Esophagus (tissue), 2 donors: ENCODE data around the gene WNT4. TPM values are rescaled to one million over a fixed set of nuclear protein-coding genes. Genes with fewer than 3 reads are reported as not detected.

Source experiments
- H3K27ac ChIP-seq, 2 donors: one replicate each; pipeline ENCODE4 v1.5.1; 2013; ENCODE audit warnings: low read depth in 2 of 2, mild to moderate bottlenecking in 2 of 2, inconsistent platforms in 1 of 2, low read length in 1 of 2, moderate library complexity in 1 of 2
- H3K27me3 ChIP-seq, 2 donors: one replicate each; pipeline ENCODE4 v1.6.1; 2013; ENCODE audit warnings: low read length in 2 of 2, control low read depth in 1 of 2, mild to moderate bottlenecking in 1 of 2; ENCODE audit not compliant: insufficient read depth in 2 of 2, control insufficient read depth in 1 of 2
- H3K36me3 ChIP-seq, 2 donors: one replicate each; pipeline ENCODE4 v1.6.1; 2013; ENCODE audit warnings: low read length in 1 of 2; ENCODE audit not compliant: control insufficient read depth in 2 of 2, insufficient read depth in 2 of 2
- H3K4me1 ChIP-seq, 2 donors: one replicate each; pipeline ENCODE4 v1.6.1; 2013; ENCODE audit warnings: low read length in 1 of 2; ENCODE audit not compliant: control insufficient read depth in 2 of 2, insufficient read depth in 2 of 2
- H3K4me3 ChIP-seq, 2 donors: one replicate each; pipeline ENCODE4 v1.5.1; 2013; ENCODE audit warnings: low read length in 2 of 2, mild to moderate bottlenecking in 2 of 2, low read depth in 1 of 2, moderate library complexity in 1 of 2
- H3K9me3 ChIP-seq, 2 donors: one replicate each; pipeline ENCODE4 v1.6.1; 2013; ENCODE audit warnings: mild to moderate bottlenecking in 2 of 2, low read depth in 1 of 2, low read length in 1 of 2, moderate library complexity in 1 of 2; ENCODE audit not compliant: control insufficient read depth in 2 of 2, insufficient read depth in 1 of 2
- WGBS, 2 donors: extraction: QIAGEN DNeasy Blood & Tissue Kit; methylation state at CpG; one replicate each; pipeline ENCODE4 v1.1.7; 2013; 5-methylcytosine and 5-hydroxymethylcytosine counted together
- polyA plus RNA-seq, 2 donors: library from polyadenylated mRNA; stranded (reverse); fragments of 200-250 nt; gene quantifications; one replicate each; pipeline ENCODE4 v1.2.3, GENCODE V29; 2013
- donor health status: healthy with polysubstance abuse.
- donor health status: Bipolar disorder and iron deficiency.

WNT4 gene
- polyA plus RNA-seq, 2 donors: 9.4 to 15.6 TPM

DNA sequence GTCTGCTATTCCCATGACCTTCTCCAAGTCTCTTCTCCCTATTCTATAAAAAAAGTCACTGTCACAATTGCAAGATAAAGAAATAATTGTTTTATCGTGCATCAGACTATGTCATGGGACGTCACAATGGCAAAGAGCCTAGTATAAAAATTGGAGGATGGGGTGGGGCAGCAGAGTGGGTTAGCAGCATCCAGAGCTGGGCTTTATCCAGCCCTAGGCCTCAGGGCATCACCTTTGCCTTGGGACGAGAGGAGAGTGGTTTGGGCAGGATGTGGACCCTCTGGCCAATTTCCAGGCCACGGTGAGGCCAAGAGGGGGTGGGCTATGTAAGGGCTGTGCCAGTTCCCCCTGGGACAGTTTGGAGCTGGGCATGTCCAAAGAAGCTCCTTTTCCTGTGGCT lies 25.7 kb downstream of the WNT4 start:
- Histone ChIP-seq H3K4me3 (no peak overlapping the region), H3K36me3 (peaks cover 0 to 38% of the 10 kb centered on the region in 2 donors), H3K27ac (no peak overlapping the region), H3K27me3 (no peaks in the 10 kb centered on the region), H3K9me3 (no peaks in the 10 kb centered on the region), H3K4me1 (peaks cover 6 to 28% of the 10 kb centered on the region in 2 donors)
- 29 to 50% methylated on average over 4 of the region's 4 CpGs for WGBS, 2 donors

DNA sequence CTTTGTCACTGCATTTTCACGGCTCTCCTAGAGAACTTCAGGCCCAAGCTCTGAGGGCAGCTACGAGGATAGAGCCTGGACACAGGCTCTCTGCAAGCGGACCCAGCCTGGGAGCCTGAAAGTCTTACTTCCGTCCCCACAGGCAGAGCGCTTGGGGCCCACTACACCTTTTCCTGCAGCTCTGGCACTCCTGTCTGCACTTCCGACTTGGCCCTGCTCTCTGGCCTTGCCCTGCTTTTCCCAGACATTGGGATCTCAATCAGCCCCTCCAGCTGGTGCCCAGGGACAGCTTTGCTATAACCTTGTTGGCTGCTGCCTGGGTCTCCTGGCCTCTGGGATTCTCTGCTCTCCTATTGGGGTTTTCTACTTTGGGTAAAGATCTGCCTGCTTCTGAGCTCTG lies 27.6 kb downstream of the WNT4 start:
- Histone ChIP-seq H3K27me3 (no peaks in the 10 kb centered on the region), H3K27ac (no peak overlapping the region), H3K36me3 (peaks cover 0 to 32% of the 10 kb centered on the region in 2 donors), H3K4me1 (peaks cover 6 to 28% of the 10 kb centered on the region in 2 donors), H3K9me3 (no peaks in the 10 kb centered on the region), H3K4me3 (no peak overlapping the region)
- WGBS, 2 donors: 83 to 84% methylated on average over 6 of the region's 6 CpGs

DNA sequence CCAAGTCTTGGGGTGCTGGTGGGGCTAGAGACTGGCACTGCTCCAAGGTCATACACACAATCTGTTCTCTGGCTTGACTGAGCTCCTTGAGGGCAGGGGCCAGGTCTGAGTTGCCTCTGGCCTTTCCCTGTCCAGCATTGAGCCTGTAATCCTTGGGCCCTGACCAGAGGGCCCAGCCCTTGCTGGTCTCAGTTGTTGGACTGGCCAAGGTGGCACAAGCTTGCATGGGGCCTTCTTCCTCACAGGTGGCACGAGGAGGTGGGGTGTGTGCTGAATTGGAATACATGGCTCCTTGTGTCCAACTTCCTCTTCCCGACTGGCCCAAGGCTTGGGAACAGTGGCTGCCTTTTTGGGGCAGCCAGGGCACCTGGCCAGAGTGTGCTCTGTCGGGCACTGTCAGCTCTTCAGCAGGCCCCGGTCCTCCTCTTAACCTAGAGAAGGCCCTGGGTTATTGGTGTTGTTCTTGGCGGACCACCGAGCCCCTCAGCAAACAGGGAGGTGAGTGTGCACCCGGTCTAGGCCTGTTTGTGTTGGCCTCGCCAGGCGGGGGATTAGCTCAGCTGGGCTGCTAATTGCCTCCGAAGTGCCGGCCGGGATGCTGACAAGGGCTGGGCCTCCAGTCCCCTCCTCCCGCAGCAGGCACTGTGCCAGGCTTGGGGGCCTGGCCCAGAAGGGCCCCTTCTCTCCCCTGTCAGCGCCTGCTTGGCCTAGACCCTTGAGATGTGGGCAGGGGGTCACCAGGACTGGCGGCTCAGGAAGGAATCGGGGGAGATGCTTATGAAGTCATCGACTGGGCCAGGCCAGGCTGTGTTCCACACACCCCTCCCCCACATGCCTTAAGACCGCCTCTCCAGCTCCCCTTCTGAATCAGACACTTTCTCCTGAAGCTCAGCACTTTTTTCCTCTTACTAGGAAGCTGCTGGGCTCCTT lies 28.5 kb downstream of the WNT4 start:
- H3K9me3 ChIP-seq: no peaks in the 10 kb centered on the region
- WGBS, 2 donors: 43 to 47% methylated on average over 14 to 18 of the region's 18 CpGs
- peaks cover 6 to 28% of the 10 kb centered on the region in 2 donors for H3K4me1 ChIP-seq
- H3K27me3 ChIP-seq: no peaks in the 10 kb centered on the region
- peak overlapping the region in 1 of 2 donors; percentile 0 for H3K27ac ChIP-seq
- H3K4me3 ChIP-seq: no peak overlapping the region
- peaks cover 0 to 30% of the 10 kb centered on the region in 2 donors for H3K36me3 ChIP-seq

DNA sequence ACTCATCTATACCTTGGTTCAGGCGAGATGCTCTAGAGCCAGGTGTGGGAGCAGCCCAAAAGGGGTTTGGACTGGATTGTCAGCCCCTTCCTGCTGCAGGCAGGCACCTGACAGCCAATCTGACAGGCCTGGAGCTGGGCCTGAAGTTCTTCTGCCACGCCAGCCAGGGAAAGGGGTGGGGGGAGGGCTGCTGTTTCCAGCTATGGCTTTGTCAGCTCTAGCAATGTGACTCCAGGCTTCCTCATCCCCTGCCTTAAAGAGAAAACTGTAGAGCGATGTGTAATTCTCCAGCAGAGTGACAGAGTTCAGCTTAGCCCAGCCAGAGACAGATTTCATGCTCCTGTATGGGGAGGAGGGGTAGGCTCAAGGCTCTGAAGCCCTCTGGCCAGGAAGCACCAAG lies 30.3 kb downstream of the WNT4 start:
- Histone ChIP-seq H3K4me3 (no peak overlapping the region), H3K4me1 (peaks cover 6 to 17% of the 10 kb centered on the region in 2 donors), H3K27ac (no peak overlapping the region), H3K9me3 (no peaks in the 10 kb centered on the region), H3K36me3 (peaks cover 0 to 31% of the 10 kb centered on the region in 2 donors), H3K27me3 (no peaks in the 10 kb centered on the region)
- 76 to 79% methylated on average over 3 of the region's 3 CpGs for WGBS, 2 donors

DNA sequence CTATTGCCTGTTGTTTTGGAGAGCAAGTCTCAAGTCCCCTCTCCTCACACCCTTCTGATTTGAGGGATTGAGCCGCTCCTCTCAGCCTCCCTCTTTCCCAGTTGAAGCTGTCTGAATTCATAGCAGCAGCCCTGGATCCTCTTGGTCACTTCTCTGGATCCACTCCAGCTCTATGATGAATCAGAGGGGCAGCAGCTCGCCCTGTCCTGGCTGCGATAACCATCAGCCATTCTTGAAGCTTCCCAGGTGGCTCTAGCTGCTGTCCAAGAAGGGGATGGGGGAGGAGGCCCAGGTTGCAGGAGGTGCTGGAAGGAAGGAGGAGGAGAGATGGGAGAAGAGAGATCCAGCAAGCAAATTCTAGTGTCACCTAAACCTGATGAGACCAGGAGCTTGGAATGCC lies 31.3 kb downstream of the WNT4 start:
- Histone ChIP-seq H3K27ac (no peak overlapping the region), H3K27me3 (no peaks in the 10 kb centered on the region)
- WGBS, 2 donors: 79 to 83% methylated on average over 3 of the region's 3 CpGs

DNA sequence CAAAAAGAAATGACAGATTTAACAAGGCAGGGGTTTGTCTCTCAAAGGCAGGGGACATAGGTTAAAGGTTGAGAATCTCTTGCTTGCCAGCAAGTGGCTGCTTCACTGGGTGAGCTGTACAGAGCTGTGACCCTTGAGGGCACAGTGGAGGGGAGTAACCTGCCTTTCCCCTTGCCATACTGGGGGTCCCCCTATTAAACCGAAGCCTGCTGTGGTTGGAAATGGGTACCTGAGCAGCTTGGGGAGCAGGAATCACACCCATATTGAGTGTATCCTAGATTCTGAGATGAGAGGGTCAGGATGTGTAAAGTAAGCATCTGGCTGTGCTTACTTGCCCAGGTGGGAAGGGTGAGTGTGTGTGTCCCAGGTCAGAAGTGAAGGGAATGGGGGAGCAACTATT lies 31.8 kb downstream of the WNT4 start:
- Histone ChIP-seq H3K27me3 (no peaks in the 10 kb centered on the region), H3K36me3 (peaks cover 0 to 31% of the 10 kb centered on the region in 2 donors), H3K4me1 (peaks cover 6 to 13% of the 10 kb centered on the region in 2 donors), H3K4me3 (no peak overlapping the region), H3K27ac (no peak overlapping the region), H3K9me3 (no peaks in the 10 kb centered on the region)
- WGBS, 2 donors: 94 to 96% methylated on average over 1 of the region's 1 CpG

More for the DNA sequence above, 31.3 kb downstream of the WNT4 start:
- H3K4me1 ChIP-seq: peaks cover 6 to 13% of the 10 kb centered on the region in 2 donors
- H3K9me3 ChIP-seq: no peaks in the 10 kb centered on the region
- H3K4me3 ChIP-seq: no peak overlapping the region
- peaks cover 0 to 31% of the 10 kb centered on the region in 2 donors for H3K36me3 ChIP-seq

DNA sequence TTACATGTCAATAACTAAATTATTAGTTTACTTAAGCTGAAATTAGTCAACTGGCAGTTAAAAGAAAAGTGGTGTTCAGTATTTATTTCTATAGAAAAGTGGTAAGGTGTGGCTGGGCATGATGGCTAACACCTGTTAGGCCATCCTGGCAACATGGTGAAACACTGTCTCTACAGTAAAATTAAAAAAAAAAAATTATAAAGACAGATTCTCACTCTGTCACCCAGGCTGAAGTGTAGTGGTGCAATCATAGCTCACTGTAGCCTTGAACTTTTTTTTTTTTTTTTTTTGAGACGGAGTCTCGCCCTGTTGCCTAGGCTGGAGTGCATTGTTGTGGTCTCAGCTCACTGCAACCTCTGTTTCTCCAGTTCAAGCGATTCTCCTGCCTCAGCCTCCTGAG lies 32.9 kb downstream of the WNT4 start:
- Histone ChIP-seq H3K27me3 (no peaks in the 10 kb centered on the region), H3K4me1 (peaks cover 6 to 13% of the 10 kb centered on the region in 2 donors), H3K36me3 (peaks cover 0 to 31% of the 10 kb centered on the region in 2 donors), H3K27ac (no peak overlapping the region), H3K9me3 (no peaks in the 10 kb centered on the region), H3K4me3 (no peak overlapping the region)
- 91 to 100% methylated on average over 2 to 3 of the region's 3 CpGs for WGBS, 2 donors

DNA sequence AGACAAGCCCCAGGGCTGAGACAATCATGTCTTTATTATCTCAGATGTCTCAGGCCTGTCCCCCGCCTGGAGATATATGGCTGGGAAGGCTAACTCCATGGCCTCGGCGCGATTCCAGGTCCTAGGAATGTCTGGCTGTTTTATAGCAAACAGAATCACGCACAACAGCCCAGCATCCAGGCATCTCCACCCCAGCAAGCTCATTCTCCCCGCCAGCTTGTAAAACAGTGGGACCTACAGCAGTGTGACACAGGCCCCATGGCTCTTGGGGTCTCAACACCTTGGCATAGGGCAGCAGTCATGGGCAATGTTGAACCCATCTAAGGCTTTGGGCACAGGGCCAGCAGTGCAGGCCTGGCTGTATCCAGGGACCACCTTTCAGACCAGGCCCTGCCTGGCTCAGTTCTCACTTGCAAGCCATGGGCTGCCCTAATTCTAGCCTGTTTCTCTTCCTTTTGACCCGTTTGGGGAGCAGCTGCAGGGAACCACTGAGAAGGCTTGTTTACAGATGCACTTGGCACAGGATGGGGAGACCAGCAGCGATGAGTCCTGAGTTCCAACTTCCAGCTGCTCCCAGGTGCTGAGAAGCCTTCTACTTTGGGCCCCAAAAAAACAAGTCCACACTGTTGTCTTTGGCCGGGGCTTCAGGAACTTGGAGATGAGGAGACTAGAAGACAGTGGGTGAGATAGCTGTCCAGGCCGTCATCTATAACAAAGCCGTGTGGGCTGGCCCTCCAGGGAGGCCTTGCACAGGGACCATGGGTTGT lies 34.4 kb downstream of the WNT4 start:
- H3K9me3 ChIP-seq: no peaks in the 10 kb centered on the region
- peaks cover 5 to 6% of the 10 kb centered on the region in 2 donors for H3K4me1 ChIP-seq

DNA sequence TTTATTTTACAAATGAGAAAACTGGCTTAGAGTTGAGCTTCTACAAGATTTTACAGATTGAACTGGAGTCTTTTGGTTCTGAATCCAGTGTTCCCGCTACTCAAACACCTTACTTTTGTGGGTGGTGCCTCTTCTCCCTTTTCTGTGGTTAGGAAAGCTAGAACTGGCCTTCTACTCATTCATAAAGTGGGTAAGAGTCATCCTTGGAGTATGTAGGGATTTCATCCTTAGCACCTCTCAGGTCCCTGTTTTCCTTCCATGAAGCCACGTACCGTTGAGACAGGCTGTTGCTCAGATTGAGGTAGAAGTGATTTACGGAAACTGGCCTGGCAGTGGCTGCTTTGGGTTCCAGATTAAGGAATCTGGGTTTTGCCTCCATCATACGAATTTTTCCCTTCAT lies 35.8 kb downstream of the WNT4 start:
- no peak overlapping the region for H3K4me3 ChIP-seq
- no peaks in the 10 kb centered on the region for H3K9me3 ChIP-seq
- 93 to 94% methylated on average over 5 of the region's 5 CpGs for WGBS, 2 donors
- no peak overlapping the region for H3K27ac ChIP-seq
- H3K36me3 ChIP-seq: peaks cover 0 to 17% of the 10 kb centered on the region in 2 donors
- no peaks in the 10 kb centered on the region for H3K27me3 ChIP-seq
- peaks cover 0 to 3% of the 10 kb centered on the region in 2 donors for H3K4me1 ChIP-seq

More for the DNA sequence above, 34.4 kb downstream of the WNT4 start:
- no peak overlapping the region for H3K4me3 ChIP-seq
- no peak overlapping the region for H3K27ac ChIP-seq
- H3K27me3 ChIP-seq: no peaks in the 10 kb centered on the region
- H3K36me3 ChIP-seq: peaks cover 0 to 25% of the 10 kb centered on the region in 2 donors
- 66 to 69% methylated on average over 11 of the region's 11 CpGs for WGBS, 2 donors
